ENCODE data around the gene SYNGR4. TPM values are rescaled to one million over a fixed set of nuclear protein-coding genes. Genes with fewer than 3 reads are reported as not detected.
A peak's percentile ranks its signal among the peaks of the same experiment; 100 is the strongest.

The SYNGR4 gene
- total and polyA plus RNA-seq, 8 donors = 0.19 to 16.4 (median 0.61) TPM; not detected in 2

- Histone ChIP-seq H3K4me1 (peaks cover 0 to 22% (median 8%) of the 10 kb centered on the region in 3 donors), H3K9me3 (no peaks in the 10 kb centered on the region), H3K36me3 (no peaks in the 10 kb centered on the region), H3K27ac (peak overlapping the region; percentile 72 to 96 (median 92)), H3K4me3 (peak overlapping the region; percentile 11 to 52 (median 26)), H3K27me3 (no peaks in the 10 kb centered on the region)
- intact Hi-C loops (cut with DNase I) = no loop called here
- DNase-seq (peak; percentile 89 to 98 (median 93)), ATAC-seq (peak; percentile 80 to 87 (median 82)), FAIRE-seq (no peak)
- peak; percentile 50 to 82 (median 76) for TF ChIP-seq CTCF (IDR thresholded peaks at IDR 0.05)
- 5% methylated on average over 53 to 54 of the region's 54 CpGs for WGBS, 2 donors
Measured at GRCh38 chr19:48333467-48334384, 30.4 kb upstream of the SYNGR4 start.

- peak in 1 of 6 donors; percentile 54 for DNase-seq
- no peak overlapping the region for H3K27ac ChIP-seq
- no peak for FAIRE-seq
- no peaks in the 10 kb centered on the region for H3K27me3 ChIP-seq
- WGBS, 2 donors = 92 to 95% methylated on average over 14 of the region's 14 CpGs
- intact Hi-C loops (cut with DNase I) = no loop called here
- no peaks in the 10 kb centered on the region for H3K36me3 ChIP-seq
- no peaks in the 10 kb centered on the region for H3K9me3 ChIP-seq
- ATAC-seq = no peak
- H3K4me3 ChIP-seq = no peak overlapping the region
- H3K4me1 ChIP-seq = peaks cover 0 to 6% (median 0%) of the 10 kb centered on the region in 3 donors
- no peak for TF ChIP-seq CTCF (IDR thresholded peaks at IDR 0.05)
Measured at GRCh38 chr19:48338253-48338755, 25.9 kb upstream of the SYNGR4 start.

- Histone ChIP-seq H3K9me3 (no peaks in the 10 kb centered on the region), H3K4me3 (no peak overlapping the region), H3K4me1 (peaks cover 0 to 4% (median 0%) of the 10 kb centered on the region in 3 donors), H3K27ac (no peak overlapping the region), H3K36me3 (no peaks in the 10 kb centered on the region), H3K27me3 (no peaks in the 10 kb centered on the region)
- no peak for DNase-seq
- WGBS, 2 donors = 92% methylated on average over 14 of the region's 14 CpGs
- TF ChIP-seq CTCF (IDR thresholded peaks at IDR 0.05) = no peak
- intact Hi-C loops (cut with DNase I) = no loop called here
- ATAC-seq = no peak
- no peak for FAIRE-seq
Measured at GRCh38 chr19:48338802-48339503, 25.2 kb upstream of the SYNGR4 start.

- intact Hi-C loops (cut with DNase I) = no loop called here
- H3K36me3 ChIP-seq = no peaks in the 10 kb centered on the region
- DNase-seq (no peak), ATAC-seq (peak in 2 of 4 donors; percentile 40 to 48), FAIRE-seq (no peak)
- no peak for TF ChIP-seq CTCF (IDR thresholded peaks at IDR 0.05)
- H3K27ac ChIP-seq = no peak overlapping the region
- H3K4me3 ChIP-seq = no peak overlapping the region
- H3K4me1 ChIP-seq = no peaks in the 10 kb centered on the region
- 91 to 94% methylated on average over 11 of the region's 11 CpGs for WGBS, 2 donors
- no peaks in the 10 kb centered on the region for H3K9me3 ChIP-seq
- H3K27me3 ChIP-seq = no peaks in the 10 kb centered on the region
Measured at GRCh38 chr19:48340995-48341394, 23.2 kb upstream of the SYNGR4 start.

All from pancreas (tissue), 10 donors.